Smooth muscle cell (in vitro differentiated cells): ENCODE measurements around the gene PLA2G2F. TPM values are rescaled to one million over a fixed set of nuclear protein-coding genes. Genes with fewer than 3 reads are reported as not detected.

Source experiments
- DNase-seq: peaks from one replicate; lab custom pipeline; 2025; ENCODE audit not compliant: unreplicated experiment; lab: John Stamatoyannopoulos, UW
- H2AFZ ChIP-seq: fragments of 200-600 bp; sonication (generic); 2 replicates; pipeline ENCODE4 v1.6.0; 2016; ENCODE audit warnings: antibody characterized with exemption, low read depth, mild to moderate bottlenecking
- H3F3A ChIP-seq: fragments of 200-600 bp; sonication (generic); 2 replicates; pipeline ENCODE4 v1.6.0; 2017; ENCODE audit warnings: antibody characterized with exemption, low read depth
- H3K27ac ChIP-seq: fragments of 200-600 bp; sonication (generic); 2 replicates; pipeline ENCODE4 v1.5.1; 2016; ENCODE audit warnings: low read depth, mild to moderate bottlenecking
- H3K27me3 ChIP-seq: fragments of 200-600 bp; sonication (generic); 2 replicates; pipeline ENCODE4 v1.6.1; 2016; ENCODE audit warnings: low read depth, mild to moderate bottlenecking
- H3K36me3 ChIP-seq: fragments of 200-600 bp; sonication (generic); 2 replicates; pipeline ENCODE4 v1.5.1; 2016; ENCODE audit warnings: low read depth
- H3K4me1 ChIP-seq: fragments of 200-600 bp; sonication (generic); 2 replicates; pipeline ENCODE4 v1.5.1; 2016; ENCODE audit warnings: low read depth
- H3K4me2 ChIP-seq: fragments of 200-600 bp; sonication (generic); 2 replicates; pipeline ENCODE4 v1.6.0; 2016; ENCODE audit warnings: mild to moderate bottlenecking
- H3K4me3 ChIP-seq: fragments of 200-600 bp; sonication (generic); 2 replicates; pipeline ENCODE4 v1.5.1; 2016; ENCODE audit warnings: mild to moderate bottlenecking
- H3K79me2 ChIP-seq: fragments of 200-600 bp; sonication (generic); 2 replicates; pipeline ENCODE4 v1.6.0; 2016; ENCODE audit warnings: low read depth, mild to moderate bottlenecking
- H3K9ac ChIP-seq: fragments of 200-600 bp; sonication (generic); 2 replicates; pipeline ENCODE4 v1.6.0; 2016; ENCODE audit warnings: low read depth
- H3K9me3 ChIP-seq: fragments of 200-600 bp; sonication (generic); replicated peaks from 2 replicates; pipeline ENCODE4 v1.5.1; 2016; ENCODE audit warnings: low read depth
- H4K20me1 ChIP-seq: fragments of 200-600 bp; sonication (generic); 2 replicates; pipeline ENCODE4 v1.6.0; 2016; ENCODE audit warnings: low read depth
- CTCF ChIP-seq: fragments of 200-600 bp; sonication (generic); IDR thresholded peaks from 2 replicates; pipeline ENCODE4 v1.5.1; 2017; ENCODE audit warnings: borderline replicate concordance, mild to moderate bottlenecking, antibody characterized with exemption; ENCODE audit not compliant: insufficient read depth, poor library complexity, severe bottlenecking
- WGBS: methylation state at CpG from one replicate; pipeline ENCODE4 v1.1.7; 2016; ENCODE audit warnings: low lambda C conversion rate; 5-methylcytosine and 5-hydroxymethylcytosine counted together
- polyA plus RNA-seq: library from polyadenylated mRNA; unstranded; fragments of >200 nt; fragmentation: Nextera tagmentation; extraction: Ambion mirVana; gene quantifications from 2 replicates; pipeline ENCODE4 v1.2.1, GENCODE V29; 2016
- total RNA-seq: library from RNA; depleted of rRNA; stranded (reverse); fragments of >200 nt; gene quantifications from 2 replicates; pipeline ENCODE4 v1.2.3, GENCODE V29; 2014

PLA2G2F gene
- total and polyA plus RNA-seq, 2 experiments from 2014 or later = 0.81 to 1.9 TPM

GRCh38 chr1:20191266-20191825 is 52.2 kb downstream of the PLA2G2F start:
- Histone ChIP-seq H3K4me3 (no peak overlapping the region), H3K79me2 (no peaks in the 10 kb centered on the region), H3K36me3 (no peaks in the 10 kb centered on the region), H3K4me2 (no peak overlapping the region), H2AFZ (no peak overlapping the region), H3K9me3 (no peaks in the 10 kb centered on the region), H3K27ac (no peak overlapping the region), H3F3A (no peaks in the 10 kb centered on the region), H3K4me1 (peaks cover 7% of the 10 kb centered on the region), H3K27me3 (no peaks in the 10 kb centered on the region), H4K20me1 (no peaks in the 10 kb centered on the region), H3K9ac (no peak overlapping the region)
- DNase-seq = no peak
- TF ChIP-seq CTCF = no peak
- 93% methylated on average over 12 of the region's 12 CpGs for WGBS

GRCh38 chr1:20192364-20192763 is 53.2 kb downstream of the PLA2G2F start:
- WGBS = 66% methylated on average over 5 of the region's 5 CpGs
- H3K9ac ChIP-seq = no peak overlapping the region
- no peaks in the 10 kb centered on the region for H3F3A ChIP-seq
- H3K4me1 ChIP-seq = no peaks in the 10 kb centered on the region
- no peaks in the 10 kb centered on the region for H3K9me3 ChIP-seq
- H3K79me2 ChIP-seq = no peaks in the 10 kb centered on the region
- no peaks in the 10 kb centered on the region for H3K36me3 ChIP-seq
- no peaks in the 10 kb centered on the region for H4K20me1 ChIP-seq
- H3K4me3 ChIP-seq = no peak overlapping the region
- H2AFZ ChIP-seq = no peak overlapping the region
- H3K27me3 ChIP-seq = no peaks in the 10 kb centered on the region
- H3K27ac ChIP-seq = no peak overlapping the region
- DNase-seq = no peak
- no peak for TF ChIP-seq CTCF
- H3K4me2 ChIP-seq = no peak overlapping the region

GRCh38 chr1:20192871-20193411 is 53.8 kb downstream of the PLA2G2F start:
- 63% methylated on average over 1 of the region's 1 CpG for WGBS
- H3K27ac ChIP-seq = no peak overlapping the region
- no peak overlapping the region for H3K9ac ChIP-seq
- H3F3A ChIP-seq = no peaks in the 10 kb centered on the region
- no peaks in the 10 kb centered on the region for H4K20me1 ChIP-seq
- no peaks in the 10 kb centered on the region for H3K79me2 ChIP-seq
- H3K36me3 ChIP-seq = no peaks in the 10 kb centered on the region
- no peak for DNase-seq
- no peaks in the 10 kb centered on the region for H3K4me1 ChIP-seq
- H3K9me3 ChIP-seq = no peaks in the 10 kb centered on the region
- no peak for TF ChIP-seq CTCF
- no peaks in the 10 kb centered on the region for H3K27me3 ChIP-seq
- H3K4me2 ChIP-seq = no peak overlapping the region
- no peak overlapping the region for H2AFZ ChIP-seq
- H3K4me3 ChIP-seq = no peak overlapping the region

DNA sequence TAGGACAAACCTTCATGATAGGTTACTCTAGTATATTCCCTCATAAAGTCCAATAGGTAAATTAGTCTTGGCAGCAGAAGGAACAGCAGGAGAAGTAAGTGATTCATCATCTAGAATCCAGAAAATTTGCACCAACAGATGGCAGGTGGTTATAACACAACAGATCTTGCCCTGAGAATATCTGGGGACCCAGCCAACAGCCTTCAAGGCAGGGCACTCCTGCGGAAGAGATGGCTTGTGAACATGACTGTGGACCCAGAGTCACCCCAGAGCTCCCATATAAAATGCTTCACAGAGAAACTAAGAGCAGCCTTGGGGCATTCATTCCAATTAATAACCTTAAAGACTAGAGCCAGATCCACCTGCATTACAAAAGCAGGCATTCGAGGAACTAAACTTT is 55.1 kb downstream of the PLA2G2F start:
- H2AFZ ChIP-seq = no peak overlapping the region
- H3K27ac ChIP-seq = no peak overlapping the region
- 94% methylated on average over 2 of the region's 2 CpGs for WGBS
- H3K4me3 ChIP-seq = no peak overlapping the region
- no peaks in the 10 kb centered on the region for H3F3A ChIP-seq
- no peaks in the 10 kb centered on the region for H3K4me1 ChIP-seq
- no peak overlapping the region for H3K9ac ChIP-seq
- no peaks in the 10 kb centered on the region for H4K20me1 ChIP-seq
- no peaks in the 10 kb centered on the region for H3K36me3 ChIP-seq
- no peak for DNase-seq
- H3K79me2 ChIP-seq = no peaks in the 10 kb centered on the region
- no peak for TF ChIP-seq CTCF
- no peaks in the 10 kb centered on the region for H3K27me3 ChIP-seq
- H3K9me3 ChIP-seq = no peaks in the 10 kb centered on the region
- no peak overlapping the region for H3K4me2 ChIP-seq
